K562 (cell line): ENCODE measurements around the gene MECP2. TPM values are rescaled to one million over a fixed set of nuclear protein-coding genes. Genes with fewer than 3 reads are reported as not detected.
A peak's percentile ranks its signal among the peaks of the same experiment; 100 is the strongest.

Source experiments
- ATAC-seq: fragments of 200-7000 bp; cut with Tn5 transposase; 3 replicates; pipeline ENCODE4 v1.9.1; 2020; ENCODE audit warnings: moderate library complexity
- BruUV-seq: library from RNA; stranded (reverse); fragments of 400-500 nt; replicated peaks from 2 replicates; lab custom pipeline; 2021; lab: Mats Ljungman, UMichigan
- CTCF ChIA-PET: fragments of 300-600 bp; formaldehyde crosslinking; extraction: SDS; loops from one replicate; lab custom pipeline; 2021; ENCODE audit warnings: low intra/inter-chr PET ratio; lab: Yijun Ruan, JAX
- POLR2A ChIA-PET: fragments of 300-600, 350-650 bp; sonication (Branson Sonifier 250); formaldehyde crosslinking; extraction: SDS; loops from one replicate; lab custom pipeline; 2021; ENCODE audit warnings: antibody characterized with exemption, inconsistent platforms; lab: Yijun Ruan, JAX
- DNase-seq, 4 experiments: peaks; one replicate each; pipeline versions ENCODE4 v3.0.0 to v3.0.0-alpha.2; 2011 to 2018; ENCODE audit warnings: low spot score in 3 of 4, mixed read lengths in 3 of 4; ENCODE audit errors: extremely low read depth in 1 of 4
- FAIRE-seq: peaks from 2 replicates; lab custom pipeline; 2011; peaks lifted over from hg19 to GRCh38; lab: Jason Lieb, UNC
- H2AFZ ChIP-seq: 2 replicates; pipeline ENCODE4 v1.6.0; 2011; ENCODE audit warnings: low read depth, low read length, control low read depth, inconsistent platforms
- H3K27ac ChIP-seq: fragments of 200-600 bp; 3 replicates; pipeline ENCODE4 v1.8.0; 2011; ENCODE audit warnings: low read depth, mild to moderate bottlenecking, control low read depth, inconsistent platforms, low read length, moderate library complexity, mixed read lengths; ENCODE audit errors: extremely low read depth
- H3K27me3 ChIP-seq, 2 experiments: fragments of 300-600 bp in 1 of 2; 2 replicates in 1 of 2; 3 replicates in 1 of 2; pipeline versions ENCODE4 v1.6.0 to v1.8.0; 2011; ENCODE audit warnings: inconsistent platforms in 2 of 2, low read length in 2 of 2, mild to moderate bottlenecking in 1 of 2, mixed read lengths in 1 of 2, moderate library complexity in 1 of 2; ENCODE audit not compliant: control insufficient read depth in 2 of 2, insufficient read depth in 2 of 2
- H3K36me3 ChIP-seq: fragments of 300-600 bp; 3 replicates; pipeline ENCODE4 v1.8.0; 2011; ENCODE audit warnings: mild to moderate bottlenecking, low read length, inconsistent platforms; ENCODE audit not compliant: control insufficient read depth, insufficient read depth
- H3K4me1 ChIP-seq, 2 experiments: fragments of 200-600 bp in 1 of 2; replicated peaks in 1 of 2; 2 replicates in 1 of 2; 3 replicates in 1 of 2; pipeline versions ENCODE4 v1.5.1 to v1.8.0; 2011; ENCODE audit warnings: inconsistent platforms in 2 of 2, low read length in 2 of 2, mild to moderate bottlenecking in 1 of 2, mixed read lengths in 1 of 2, moderate library complexity in 1 of 2; ENCODE audit not compliant: control insufficient read depth in 2 of 2, insufficient read depth in 2 of 2
- H3K4me2 ChIP-seq: 2 replicates; pipeline ENCODE4 v1.6.1; 2011; ENCODE audit warnings: low read length, control low read depth, inconsistent platforms, mixed read lengths; ENCODE audit not compliant: insufficient read depth
- H3K4me3 ChIP-seq: fragments of 200-600 bp; sonication (generic), shearing (Covaris generic); 2 replicates; pipeline ENCODE4 v1.5.1; 2016; ENCODE audit warnings: control low read depth, inconsistent platforms
- H3K79me2 ChIP-seq: fragments of 200-600 bp; 3 replicates; pipeline ENCODE4 v1.8.0; 2011; ENCODE audit warnings: low read length, inconsistent platforms; ENCODE audit not compliant: control insufficient read depth, insufficient read depth
- H3K9ac ChIP-seq, 2 experiments: 2 replicates each; pipeline versions ENCODE4 v1.6.0 to v1.6.1; 2011; ENCODE audit warnings: low read depth in 2 of 2, low read length in 2 of 2, control low read depth in 1 of 2, inconsistent platforms in 1 of 2, mild to moderate bottlenecking in 1 of 2, mixed read lengths in 1 of 2; ENCODE audit not compliant: insufficient read depth in 1 of 2
- H3K9me1 ChIP-seq: one replicate; pipeline ENCODE4 v1.6.0; 2011; ENCODE audit warnings: inconsistent platforms, mild to moderate bottlenecking, low read length, moderate library complexity; ENCODE audit not compliant: control insufficient read depth, insufficient read depth
- H3K9me3 ChIP-seq: replicated peaks from 2 replicates; pipeline ENCODE4 v1.5.1; 2011; ENCODE audit warnings: low read depth, low read length, inconsistent platforms; ENCODE audit not compliant: control insufficient read depth, insufficient read depth
- H4K20me1 ChIP-seq: replicated peaks from 2 replicates; pipeline ENCODE4 v1.6.1; 2011; ENCODE audit warnings: low read length, inconsistent platforms, mixed read lengths; ENCODE audit not compliant: control insufficient read depth, insufficient read depth
- HDGF ChIP-seq: fragments of 450-650 bp; IDR thresholded peaks from 2 replicates; pipeline ENCODE4 v1.6.1; 2016
- MAFF ChIP-seq: IDR thresholded peaks from 2 replicates; pipeline ENCODE4 v1.6.1; 2012; ENCODE audit warnings: low read length, improper control_type of control experiment
- NR0B1 ChIP-seq: fragments of 450-650 bp; IDR thresholded peaks from one replicate; pipeline ENCODE4 v1.6.1; 2018; ENCODE audit warnings: mild to moderate bottlenecking, moderate library complexity; ENCODE audit not compliant: partially characterized antibody
- RBM15 ChIP-seq: fragments of 200-400 bp; formaldehyde crosslinking; IDR thresholded peaks from 2 replicates; pipeline ENCODE4 v1.6.1; 2018; ENCODE audit warnings: mild to moderate bottlenecking, low read length, moderate library complexity; ENCODE audit not compliant: insufficient read depth
- SPI1 ChIP-seq: IDR thresholded peaks from 2 replicates; pipeline ENCODE4 v1.6.1; 2011; ENCODE audit warnings: low read depth, low read length, control low read depth, borderline replicate concordance
- STAG1 ChIP-seq: sonication (generic); formaldehyde crosslinking; IDR thresholded peaks from 2 replicates; pipeline ENCODE4 v1.5.0; 2020; ENCODE audit warnings: missing genetic modification reagents, borderline replicate concordance
- TAF7 ChIP-seq: fragments of 450-650 bp; IDR thresholded peaks from 2 replicates; pipeline ENCODE4 v1.6.1; 2016; ENCODE audit warnings: missing genetic modification characterization, missing compliant biosample characterization
- ZFX ChIP-seq: sonication (generic); formaldehyde crosslinking; IDR thresholded peaks from 2 replicates; pipeline ENCODE4 v1.8.0; 2022; ENCODE audit warnings: mild to moderate bottlenecking, missing genetic modification reagents, moderate library complexity
- WGBS: fragments of 100-300 bp; shearing (Covaris generic); methylation state at CpG from one replicate; pipeline ENCODE4 v1.1.6; 2016; ENCODE audit warnings: low coverage, mixed read lengths; ENCODE audit not compliant: insufficient coverage; ENCODE audit errors: missing lambda C conversion rate; 5-methylcytosine and 5-hydroxymethylcytosine counted together
- in situ Hi-C: fragments of 300-500 bp; cut with MboI; formaldehyde crosslinking; loops from 4 replicates; pipeline ENCODE4 v1.15.0; 2018; ENCODE audit warnings: inconsistent platforms, mixed read lengths
- intact Hi-C: fragments of 100-400 bp; cut with micrococcal nuclease; formaldehyde crosslinking; loops from 2 replicates; pipeline ENCODE4 v1.14.2; 2022
- polyA plus RNA-seq, 8 experiments: library from polyadenylated mRNA; depleted of rRNA in 4 of 8; stranded (reverse) in 5 of 8; unstranded in 3 of 8; fragments of >200 nt; fragmentation: Nextera tagmentation in 2 of 8; fragmentation: Illumina TruSeq in 1 of 8; extraction: Ambion mirVana in 2 of 8; extraction: Trizol in 1 of 8; gene quantifications; 2 replicates each; pipeline versions ENCODE4 v1.2.1 to v1.2.3, GENCODE V29; 2011 to 2014; ENCODE audit warnings: inconsistent platforms in 1 of 8, missing spikeins in 1 of 8
- total RNA-seq, 7 experiments: library from RNA; depleted of rRNA in 6 of 7; stranded (reverse); fragments of >200 nt in 6 of 7; fragmentation: Illumina TruSeq in 2 of 7; extraction: Trizol in 2 of 7; gene quantifications; 2 replicates each; pipeline versions ENCODE4 v1.2.1 to v1.2.3, GENCODE V29; 2011 to 2021; ENCODE audit warnings: low replicate concordance in 1 of 7
- TF ChIP-seq, protein P1 (sequence below): fragments of 200-800 bp; sonication (Bioruptor generic); IDR thresholded peaks from 2 replicates; pipeline ENCODE4 v1.6.1; 2017; ENCODE audit warnings: missing genetic modification characterization, missing compliant biosample characterization
- TF ChIP-seq, protein P2 (sequence below): sonication (generic); formaldehyde crosslinking; IDR thresholded peaks from 2 replicates; pipeline ENCODE4 v1.8.0; 2022; ENCODE audit warnings: missing genetic modification reagents, mild to moderate bottlenecking, moderate library complexity, borderline replicate concordance
- TF ChIP-seq, protein P3 (sequence below): fragments of 450-650 bp; formaldehyde crosslinking; conservative IDR thresholded peaks from 2 replicates; pipeline ENCODE4 v1.4.0; 2022; ENCODE audit warnings: mild to moderate bottlenecking, missing genetic modification characterization
- TF ChIP-seq, protein P4 (sequence below): fragments of 450-650 bp; formaldehyde crosslinking; IDR thresholded peaks from 2 replicates; pipeline ENCODE4 v1.4.0; 2020; ENCODE audit warnings: mild to moderate bottlenecking

Gene MECP2
- total and polyA plus RNA-seq, 9 of the 15 experiments (the other 6 are each of a cell fraction or from before 2014, with no cell fraction given): 2.1 to 50.9 (median 30.5) TPM

- TF ChIP-seq STAG1 (CRISPR knock-in tag): no peak
- TF ChIP-seq, protein P1, sequence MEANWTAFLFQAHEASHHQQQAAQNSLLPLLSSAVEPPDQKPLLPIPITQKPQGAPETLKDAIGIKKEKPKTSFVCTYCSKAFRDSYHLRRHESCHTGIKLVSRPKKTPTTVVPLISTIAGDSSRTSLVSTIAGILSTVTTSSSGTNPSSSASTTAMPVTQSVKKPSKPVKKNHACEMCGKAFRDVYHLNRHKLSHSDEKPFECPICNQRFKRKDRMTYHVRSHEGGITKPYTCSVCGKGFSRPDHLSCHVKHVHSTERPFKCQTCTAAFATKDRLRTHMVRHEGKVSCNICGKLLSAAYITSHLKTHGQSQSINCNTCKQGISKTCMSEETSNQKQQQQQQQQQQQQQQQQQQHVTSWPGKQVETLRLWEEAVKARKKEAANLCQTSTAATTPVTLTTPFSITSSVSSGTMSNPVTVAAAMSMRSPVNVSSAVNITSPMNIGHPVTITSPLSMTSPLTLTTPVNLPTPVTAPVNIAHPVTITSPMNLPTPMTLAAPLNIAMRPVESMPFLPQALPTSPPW (CRISPR knock-in tag): no peak
Measured at GRCh38 chrX:153974726-153975286, 122.7 kb downstream of the MECP2 start (continued).

DNA sequence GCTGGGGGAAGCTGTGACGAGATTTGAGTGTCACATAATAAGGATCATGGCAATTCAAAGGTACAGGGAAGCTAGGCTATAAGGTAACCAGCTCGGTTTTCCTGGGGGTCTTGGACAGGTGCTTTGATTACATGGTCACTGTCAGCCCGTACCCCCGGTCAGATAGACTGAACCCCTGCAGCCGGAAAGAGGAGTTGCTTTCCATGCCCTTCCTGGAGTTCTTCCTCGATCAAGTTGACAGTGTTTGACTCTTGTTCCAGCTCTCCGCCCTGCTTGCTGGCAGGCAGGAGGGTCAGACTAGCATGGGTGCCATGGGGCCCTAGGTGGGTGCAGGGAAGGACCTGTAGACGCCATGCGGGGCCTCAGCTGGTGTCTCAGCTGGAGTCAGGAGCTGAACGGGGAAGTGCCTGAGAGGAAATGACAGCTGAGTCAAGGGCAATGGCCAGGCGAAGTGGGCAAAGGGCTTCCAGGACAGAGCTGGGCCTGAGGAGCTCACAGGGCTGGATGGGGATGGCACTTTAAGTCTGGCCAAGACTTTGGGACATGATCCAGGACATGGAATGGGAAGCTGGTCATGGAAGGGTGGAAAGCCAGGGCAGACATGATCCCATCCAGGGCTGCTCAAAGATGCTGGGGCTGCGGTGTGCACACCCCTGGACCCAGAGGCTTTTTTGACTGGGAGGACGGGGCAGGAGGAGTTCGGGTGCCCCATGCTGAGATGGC, 123.4 kb downstream of the MECP2 start:
- Histone ChIP-seq H3K27me3 (no peaks in the 10 kb centered on the region), H3K9me1 (no peaks in the 10 kb centered on the region), H3K27ac (peak overlapping the region; percentile 100), H3K9ac (peak overlapping the region; percentile 99 to 100), H3K4me1 (peaks cover 13 to 34% of the 10 kb centered on the region in 2 experiments; a peak in 4 of 5 replicates), H2AFZ (peak overlapping the region; percentile 43), H3K4me2 (peak overlapping the region; percentile 91), H3K9me3 (no peaks in the 10 kb centered on the region), H3K36me3 (peaks cover 7% of the 10 kb centered on the region; the same call in 2 of the 3 replicates), H3K79me2 (peaks cover 44% of the 10 kb centered on the region), H4K20me1 (peaks cover 7% of the 10 kb centered on the region), H3K4me3 (peak overlapping the region; percentile 84)
- POLR2A ChIA-PET: interaction anchor here (0.5 to 1.0 kb wide), 5 partner anchors 10 to 272 kb away, joined by 3 to 4 read pairs (median 3); partner anchors contain the start of genes IDH3G and SSR4
- DNase-seq: no peak
- no peak for ATAC-seq
- BruUV-seq: no TSS peak
- CTCF ChIA-PET: no interaction called here
- FAIRE-seq: no peak
- in situ Hi-C loops (no loop called here), intact Hi-C loops (no loop called here)
- 63% methylated on average over 8 of the region's 14 CpGs for WGBS
- TF ChIP-seq, protein P2, sequence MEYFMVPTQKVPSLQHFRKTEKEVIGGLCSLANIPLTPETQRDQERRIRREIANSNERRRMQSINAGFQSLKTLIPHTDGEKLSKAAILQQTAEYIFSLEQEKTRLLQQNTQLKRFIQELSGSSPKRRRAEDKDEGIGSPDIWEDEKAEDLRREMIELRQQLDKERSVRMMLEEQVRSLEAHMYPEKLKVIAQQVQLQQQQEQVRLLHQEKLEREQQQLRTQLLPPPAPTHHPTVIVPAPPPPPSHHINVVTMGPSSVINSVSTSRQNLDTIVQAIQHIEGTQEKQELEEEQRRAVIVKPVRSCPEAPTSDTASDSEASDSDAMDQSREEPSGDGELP (CRISPR knock-in tag): peak; percentile 58; the same call in 1 of the 2 replicates
- TF ChIP-seq NR0B1 (no peak), ZFX (CRISPR knock-in tag) (no peak), SPI1 (peak; percentile 48; the same call in 1 of the 2 replicates), RBM15 (no peak), HDGF (no peak), TAF7 (no peak), MAFF (no peak)
- TF ChIP-seq, protein P3, sequence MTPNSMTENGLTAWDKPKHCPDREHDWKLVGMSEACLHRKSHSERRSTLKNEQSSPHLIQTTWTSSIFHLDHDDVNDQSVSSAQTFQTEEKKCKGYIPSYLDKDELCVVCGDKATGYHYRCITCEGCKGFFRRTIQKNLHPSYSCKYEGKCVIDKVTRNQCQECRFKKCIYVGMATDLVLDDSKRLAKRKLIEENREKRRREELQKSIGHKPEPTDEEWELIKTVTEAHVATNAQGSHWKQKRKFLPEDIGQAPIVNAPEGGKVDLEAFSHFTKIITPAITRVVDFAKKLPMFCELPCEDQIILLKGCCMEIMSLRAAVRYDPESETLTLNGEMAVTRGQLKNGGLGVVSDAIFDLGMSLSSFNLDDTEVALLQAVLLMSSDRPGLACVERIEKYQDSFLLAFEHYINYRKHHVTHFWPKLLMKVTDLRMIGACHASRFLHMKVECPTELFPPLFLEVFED (CRISPR knock-in tag): no peak
- TF ChIP-seq, protein P4, sequence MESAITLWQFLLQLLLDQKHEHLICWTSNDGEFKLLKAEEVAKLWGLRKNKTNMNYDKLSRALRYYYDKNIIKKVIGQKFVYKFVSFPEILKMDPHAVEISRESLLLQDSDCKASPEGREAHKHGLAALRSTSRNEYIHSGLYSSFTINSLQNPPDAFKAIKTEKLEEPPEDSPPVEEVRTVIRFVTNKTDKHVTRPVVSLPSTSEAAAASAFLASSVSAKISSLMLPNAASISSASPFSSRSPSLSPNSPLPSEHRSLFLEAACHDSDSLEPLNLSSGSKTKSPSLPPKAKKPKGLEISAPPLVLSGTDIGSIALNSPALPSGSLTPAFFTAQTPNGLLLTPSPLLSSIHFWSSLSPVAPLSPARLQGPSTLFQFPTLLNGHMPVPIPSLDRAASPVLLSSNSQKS: no peak
